GM19463 (cell line): ENCODE results near the gene LMF1.

Source experiments
- ATAC-seq: cut with Tn5 transposase; IDR thresholded peaks from one replicate; pipeline ENCODE4 v1.9.1; 2021; ENCODE audit warnings: mild to moderate bottlenecking, moderate library complexity; ENCODE audit not compliant: unreplicated experiment

LMF1 gene

GRCh38 chr16:853981-854807 lies 116.6 kb downstream of the LMF1 start:
- no peak for ATAC-seq

GRCh38 chr16:853306-853705 lies 117.5 kb downstream of the LMF1 start:
- ATAC-seq, result no peak

- ATAC-seq, result no peak
Measured at GRCh38 chr16:852451-853185, 118.2 kb downstream of the LMF1 start.

DNA sequence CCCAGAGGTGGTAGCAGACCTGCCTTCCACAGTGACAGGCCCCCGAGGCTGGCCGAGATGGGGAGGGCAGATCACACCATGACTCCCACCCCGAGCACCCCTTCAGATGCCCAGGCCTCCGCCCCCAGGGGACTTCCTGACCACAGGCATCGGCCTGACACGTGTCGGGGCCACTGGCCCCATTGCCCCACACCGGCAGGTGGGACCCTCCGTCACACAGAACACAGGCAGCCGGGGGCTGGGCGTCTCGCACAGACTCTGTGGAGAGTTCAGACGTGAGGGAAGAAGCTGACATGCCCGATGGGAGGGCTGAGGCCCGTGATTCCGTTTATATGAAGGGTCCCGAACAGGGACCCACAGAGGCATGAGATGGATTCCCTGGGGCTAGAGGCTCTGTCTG lies 118.9 kb downstream of the LMF1 start:
- ATAC-seq, result no peak

DNA sequence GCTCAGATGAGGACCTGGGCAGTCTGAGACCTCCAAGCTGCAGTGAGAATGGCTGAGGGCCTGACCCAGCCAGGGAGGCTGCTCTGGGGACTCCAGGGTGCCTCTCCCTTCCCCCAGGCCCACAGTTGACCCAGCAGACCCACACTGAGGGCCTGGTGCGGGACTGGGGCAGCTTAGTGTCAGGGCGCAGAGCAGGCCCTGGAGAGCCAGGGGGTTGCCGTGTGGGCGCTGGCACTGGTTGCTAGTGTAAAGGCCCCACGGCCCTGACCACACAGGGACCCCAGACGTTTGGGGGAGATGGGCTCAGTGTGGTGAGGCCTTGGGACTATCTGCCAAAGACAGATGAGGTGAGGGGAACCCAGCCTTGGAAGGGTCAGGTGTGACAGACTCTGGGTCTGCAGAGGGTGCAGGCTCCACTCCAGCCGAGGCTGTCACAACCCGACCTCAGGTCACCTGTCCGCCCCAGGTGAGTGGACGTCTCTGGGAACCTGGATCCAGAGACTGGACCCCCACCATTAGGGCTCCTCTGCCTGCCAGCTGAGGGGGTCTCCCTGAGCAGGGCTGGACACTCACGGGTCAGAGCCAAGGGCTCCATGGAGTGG lies 119.5 kb downstream of the LMF1 start:
- no peak for ATAC-seq

- no peak for ATAC-seq
Measured at GRCh38 chr16:850668-851067, 120.1 kb downstream of the LMF1 start.

DNA sequence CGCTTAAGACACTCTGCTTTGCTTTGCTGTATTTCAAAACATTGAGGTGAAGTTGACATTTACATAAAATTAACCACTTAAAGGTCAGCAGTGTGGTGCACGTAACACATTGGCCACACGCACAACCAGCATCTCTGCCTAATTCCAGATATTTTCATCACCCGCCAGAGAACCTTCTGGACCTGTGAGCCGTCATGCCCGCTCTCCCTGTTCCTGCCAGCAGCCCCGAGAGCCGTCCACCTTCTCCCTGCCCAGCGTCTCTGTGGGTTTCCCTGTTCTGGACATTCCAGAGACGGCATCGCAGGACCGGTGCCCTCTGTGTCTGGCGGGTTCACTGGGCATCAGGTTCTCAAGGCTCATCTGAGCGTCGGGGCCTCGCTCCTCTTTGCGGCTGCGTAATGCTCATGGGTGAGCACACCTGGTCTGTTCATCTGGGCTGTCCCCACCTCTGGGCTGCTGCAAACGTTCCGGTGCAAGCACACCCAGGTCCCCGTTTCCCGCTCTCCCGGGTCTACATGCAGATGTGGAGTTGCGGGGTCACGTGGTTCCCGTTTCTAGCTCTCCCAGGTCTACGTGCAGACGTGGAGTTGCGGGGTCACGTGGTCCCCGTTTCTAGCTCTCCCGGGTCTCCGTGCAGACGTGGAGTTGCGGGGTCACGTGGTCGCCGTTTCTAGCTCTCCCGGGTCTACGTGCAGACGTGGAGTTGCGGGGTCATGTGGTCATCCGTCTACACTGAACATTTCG lies 122.1 kb downstream of the LMF1 start:
- ATAC-seq, result no peak

- ATAC-seq, result no peak
Measured at GRCh38 chr16:847681-848445, 122.9 kb downstream of the LMF1 start.

- ATAC-seq, result no peak
Measured at GRCh38 chr16:847151-847550, 123.6 kb downstream of the LMF1 start.

- no peak for ATAC-seq
Measured at GRCh38 chr16:845351-845745, 125.4 kb downstream of the LMF1 start.

DNA sequence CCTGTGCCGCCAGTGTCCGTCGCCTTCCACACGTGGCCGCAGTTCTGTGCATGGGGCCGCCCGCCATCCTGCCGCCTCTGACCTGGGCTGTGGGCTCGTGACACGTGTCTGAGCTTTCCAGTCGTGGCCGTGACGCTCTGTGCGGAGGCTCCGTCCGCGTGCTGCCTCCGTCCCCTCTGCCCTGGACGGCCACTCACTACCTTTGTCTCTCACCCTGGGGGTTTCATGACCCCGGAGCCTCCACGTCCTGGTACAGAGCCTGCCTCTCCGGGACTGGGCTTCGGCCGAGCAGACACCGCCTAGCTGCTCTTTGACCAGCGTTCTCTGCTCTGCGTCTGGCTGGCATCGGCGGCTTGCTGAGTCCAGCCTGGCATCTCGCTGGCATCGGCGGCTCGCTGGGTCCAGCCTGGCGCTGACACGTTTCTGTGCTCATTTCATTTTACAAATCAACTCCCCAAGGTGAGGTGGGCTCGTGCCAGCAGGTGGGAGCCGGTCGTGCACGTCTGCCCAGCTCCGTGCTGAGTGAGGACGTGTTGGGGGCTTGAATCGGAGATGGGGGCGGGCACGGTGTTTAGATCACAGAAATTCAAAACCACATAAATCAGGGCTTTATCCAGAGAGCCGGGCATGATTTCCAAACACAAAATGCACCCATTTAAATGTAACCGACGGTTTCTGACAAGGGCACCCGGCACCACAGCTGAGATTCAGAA lies 126.0 kb downstream of the LMF1 start:
- ATAC-seq, result no peak

DNA sequence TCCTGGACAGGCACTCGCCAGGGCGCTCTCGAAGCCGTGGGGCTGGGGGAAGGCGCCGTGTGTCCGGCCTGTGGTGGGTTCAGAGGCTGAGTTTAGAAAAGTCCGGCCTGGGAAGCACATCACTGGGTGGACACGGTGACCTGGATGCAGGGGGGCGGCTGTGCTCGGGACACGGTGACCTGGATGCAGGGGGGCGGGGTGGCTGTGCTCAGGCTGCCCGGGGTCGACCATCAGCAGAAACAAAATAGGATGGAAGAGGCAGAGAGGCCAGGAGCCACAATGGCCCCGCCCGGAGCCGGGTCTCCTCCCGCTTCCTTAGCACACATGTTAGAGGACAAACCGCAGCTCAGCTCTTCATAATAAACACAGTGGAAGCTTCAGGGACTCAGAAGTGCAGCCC lies 127.0 kb downstream of the LMF1 start:
- ATAC-seq, result no peak

- no peak for ATAC-seq
Measured at GRCh38 chr16:842711-843560, 127.8 kb downstream of the LMF1 start.

DNA sequence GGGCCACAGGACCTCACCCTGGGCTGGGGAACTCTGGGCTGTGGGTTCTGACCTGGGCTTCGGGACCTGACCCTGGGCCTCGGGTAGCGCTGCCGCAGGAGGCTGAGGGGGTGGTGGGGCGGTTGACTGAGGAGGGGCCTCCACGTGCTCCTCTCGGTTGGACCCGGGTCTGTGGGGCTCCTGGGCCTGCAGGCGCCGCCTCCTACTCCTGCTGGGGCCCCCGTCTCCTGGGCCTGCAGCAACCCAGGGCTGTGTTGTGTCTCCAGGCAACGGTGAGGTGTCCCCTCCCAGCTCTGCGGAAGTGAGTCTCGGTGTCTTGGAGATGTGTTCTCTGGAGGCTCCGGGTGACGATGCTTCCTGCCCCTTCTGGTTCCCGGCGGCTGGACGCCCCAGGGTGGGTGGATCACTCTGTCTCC lies 128.7 kb downstream of the LMF1 start:
- ATAC-seq, result no peak

GRCh38 chr16:841455-842060 lies 129.2 kb downstream of the LMF1 start:
- ATAC-seq, result no peak

DNA sequence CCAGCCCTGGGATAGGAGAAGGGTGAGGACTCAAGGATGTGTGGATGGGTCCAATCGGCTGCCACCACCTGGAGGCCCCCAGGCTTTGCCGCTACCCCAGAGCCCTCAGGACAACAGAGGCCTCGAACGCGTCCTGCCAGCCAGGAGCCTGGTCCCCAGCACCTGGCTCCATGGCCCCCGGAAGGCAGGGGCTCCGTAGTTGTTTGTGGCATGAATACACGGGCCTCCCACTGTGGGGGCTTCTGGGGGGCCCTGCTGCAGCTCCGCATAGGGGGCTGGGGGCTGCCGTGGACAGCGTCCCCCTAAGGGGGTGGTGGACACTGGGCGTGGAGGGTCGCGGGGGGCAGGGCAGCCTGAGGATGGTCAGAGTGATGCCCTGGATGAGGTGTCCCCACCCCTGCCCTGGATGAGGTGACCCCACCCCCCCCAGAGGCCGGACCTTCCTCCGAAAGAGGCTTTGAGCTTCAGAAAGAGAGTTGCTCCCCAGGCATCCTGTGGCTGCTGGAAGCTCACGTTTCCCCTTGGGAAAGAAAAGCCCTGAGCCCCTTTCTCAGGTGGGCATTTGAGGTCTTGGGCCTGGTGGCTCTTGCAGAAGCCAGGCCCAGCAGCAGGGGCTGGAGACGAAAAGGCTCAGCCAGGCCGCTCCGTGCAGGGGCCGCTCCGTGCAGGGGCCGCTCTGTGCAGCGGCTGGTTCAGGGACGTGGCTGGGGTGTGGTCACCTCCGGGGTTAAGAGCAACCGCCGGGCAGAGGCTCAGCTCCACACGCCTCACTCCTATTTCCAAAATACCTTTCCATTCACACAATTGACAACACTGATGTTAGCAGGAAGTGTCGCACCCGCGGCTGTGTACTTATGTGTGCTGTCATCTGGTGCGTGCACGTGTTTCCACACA lies 130.0 kb downstream of the LMF1 start:
- no peak for ATAC-seq

DNA sequence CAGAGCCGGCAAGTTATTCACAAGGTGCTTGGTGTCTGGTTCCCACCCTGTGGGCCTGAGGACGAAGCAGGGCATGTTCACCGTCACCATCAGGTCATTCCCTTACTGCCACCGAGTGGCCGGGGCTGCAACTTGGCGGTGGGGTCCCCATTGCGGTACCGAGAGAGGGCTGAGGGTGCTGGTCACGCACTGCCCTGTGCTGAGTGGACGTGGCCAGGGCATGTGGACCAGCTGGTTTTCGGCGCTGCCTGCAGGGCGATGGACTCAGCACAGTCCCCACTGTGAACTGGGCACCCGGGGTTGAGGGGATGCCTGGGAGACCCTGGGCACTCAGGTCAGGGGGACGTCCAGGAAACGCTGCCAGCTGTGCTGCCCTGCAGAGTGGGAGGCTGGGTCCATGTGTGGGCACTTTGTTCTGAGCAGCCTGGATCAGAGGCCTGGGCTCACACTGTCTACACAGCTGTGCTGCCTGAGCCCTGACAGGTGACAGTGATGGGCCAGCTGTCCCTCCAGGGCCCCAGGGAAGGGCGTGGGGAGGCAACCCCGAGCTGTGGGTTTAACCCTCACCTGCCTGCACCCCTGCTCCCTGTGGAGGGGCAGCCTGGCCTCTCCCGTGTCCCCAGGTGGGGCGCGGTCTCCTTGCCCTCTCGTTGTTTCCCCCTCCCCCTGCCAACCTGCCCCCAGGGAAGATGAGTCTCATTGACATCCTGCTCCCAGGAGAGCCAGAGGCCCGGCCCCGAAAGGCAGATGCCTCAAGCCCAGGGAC lies 131.0 kb downstream of the LMF1 start:
- ATAC-seq, result no peak
